Vein endothelial cell (primary cell): ENCODE measurements around the gene FAM78B. TPM values are rescaled to one million over a fixed set of nuclear protein-coding genes. Genes with fewer than 3 reads are reported as not detected.

ENCODE experiments used
- small RNA-seq: library from RNA; depleted of rRNA; stranded (forward); fragments of <200 nt; gene quantifications from one replicate; pipeline ENCODE3, GENCODE V24; 2012
- total RNA-seq: library from RNA; depleted of rRNA; stranded (reverse); fragments of >200 nt; gene quantifications from 2 replicates; pipeline ENCODE4 v1.2.3, GENCODE V29; 2012

FAM78B gene, protein sequence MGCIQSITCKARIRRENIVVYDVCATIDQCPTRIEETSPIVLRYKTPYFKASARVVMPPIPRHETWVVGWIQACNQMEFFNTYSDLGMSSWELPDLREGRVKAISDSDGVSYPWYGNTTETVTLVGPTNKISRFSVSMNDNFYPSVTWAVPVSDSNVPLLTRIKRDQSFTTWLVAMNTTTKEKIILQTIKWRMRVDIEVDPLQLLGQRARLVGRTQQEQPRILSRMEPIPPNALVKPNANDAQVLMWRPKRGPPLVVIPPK
- total RNA-seq = 0.57 TPM in 1 of 2 replicates, not detected in the other

DNA sequence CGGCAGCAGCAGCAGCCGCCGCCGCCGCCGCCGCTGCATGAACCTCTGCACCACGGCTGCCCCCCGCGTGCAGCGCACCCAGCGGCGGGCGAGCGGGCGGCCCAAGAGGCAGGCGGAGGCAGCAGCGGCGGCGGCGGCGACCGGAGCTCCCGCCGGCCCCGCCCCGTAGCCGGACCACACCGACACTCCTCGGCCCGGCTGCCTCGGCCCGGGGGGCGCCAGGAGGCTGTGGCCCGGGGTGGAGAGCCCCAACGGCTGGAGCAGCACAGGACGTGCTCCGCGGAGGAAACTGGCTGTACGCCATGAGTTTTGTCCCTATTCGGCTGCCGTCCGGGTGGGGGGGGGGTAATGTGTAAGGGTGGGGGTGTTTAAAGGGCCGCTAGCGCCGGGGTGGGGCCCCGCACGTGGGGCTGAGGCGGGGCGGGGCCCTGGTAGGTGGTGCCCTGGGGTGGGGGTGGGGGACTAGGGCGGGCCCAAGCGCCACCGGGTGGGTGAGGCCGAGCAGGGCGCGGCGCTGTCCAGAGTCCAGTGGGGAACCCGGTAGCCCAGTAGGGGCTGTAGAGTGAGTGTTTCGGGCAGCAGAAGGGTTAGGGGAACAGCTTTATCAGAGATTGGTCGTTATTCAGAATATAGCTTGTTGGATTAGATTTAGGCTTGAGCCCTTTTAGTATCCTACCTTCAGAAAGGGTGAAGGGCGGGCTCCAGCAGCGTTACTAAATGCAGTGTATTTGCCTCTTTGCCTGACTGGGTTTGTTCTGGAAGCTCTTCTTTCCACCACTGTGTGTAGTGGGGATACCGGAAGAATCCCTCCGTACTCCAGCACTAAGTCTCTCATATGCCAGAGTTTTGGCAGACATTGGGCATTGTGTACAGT, at the start of gene FAM78B:
Gene FAM78B (minus strand): TSS at position 304 of the 874 bp plus-strand sequence. CDS start 753 bp downstream, outside the sequence.

Small RNA genes within 50 kb of the gene (small RNA-seq; reads per million reads assigned to genes)
- gene MIR921 = not detected
- not detected for gene RNA5SP64
